AG09309 (cell line): ENCODE measurements around the gene HOXB7.
A peak's percentile ranks its signal among the peaks of the same experiment; 100 is the strongest.

ENCODE experiments used
- DNase-seq: peaks from one replicate; pipeline ENCODE4 v3.0.0-alpha.2; 2010; ENCODE audit warnings: low read depth
- H3K4me3 ChIP-seq: 2 replicates; pipeline ENCODE4 v1.5.1; 2011; ENCODE audit warnings: mild to moderate bottlenecking, low read depth, low read length, moderate library complexity; ENCODE audit not compliant: control insufficient read depth
- TF ChIP-seq, protein P1 (sequence below): IDR thresholded peaks from 2 replicates; pipeline ENCODE4 v1.5.1; 2011; ENCODE audit warnings: mild to moderate bottlenecking, low read depth, low read length, inconsistent platforms; ENCODE audit not compliant: insufficient read depth, control insufficient read depth; ENCODE audit errors: missing control alignments

The HOXB7 gene

DNA sequence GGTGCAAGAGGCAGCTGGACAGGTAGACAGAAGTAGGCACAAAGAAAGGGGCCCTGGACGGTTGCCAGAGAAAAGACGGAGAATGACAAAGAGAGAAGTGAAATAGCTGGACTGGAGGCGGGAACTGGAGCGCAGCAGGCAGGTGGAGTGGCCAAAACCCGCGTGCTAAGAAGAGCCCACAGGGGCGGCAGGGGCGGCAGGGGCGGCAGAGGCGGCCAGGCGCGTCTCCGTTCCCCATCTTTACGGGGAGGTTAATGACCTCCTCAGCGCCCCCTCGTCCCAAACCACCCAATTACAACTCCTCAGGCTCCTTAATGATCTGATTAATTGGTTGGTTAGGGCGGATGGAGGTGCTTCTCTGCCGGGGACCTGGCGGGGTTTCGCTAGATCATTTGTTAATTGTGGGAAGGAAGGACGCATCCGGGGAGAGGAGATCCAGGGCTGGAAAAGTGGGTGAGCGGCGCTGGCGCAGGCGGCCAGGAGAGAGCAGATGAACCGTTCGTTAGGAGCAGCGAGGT lies 30.8 kb upstream of the HOXB7 start:
- DNase-seq: no peak
- H3K4me3 ChIP-seq: no peak overlapping the region

DNA sequence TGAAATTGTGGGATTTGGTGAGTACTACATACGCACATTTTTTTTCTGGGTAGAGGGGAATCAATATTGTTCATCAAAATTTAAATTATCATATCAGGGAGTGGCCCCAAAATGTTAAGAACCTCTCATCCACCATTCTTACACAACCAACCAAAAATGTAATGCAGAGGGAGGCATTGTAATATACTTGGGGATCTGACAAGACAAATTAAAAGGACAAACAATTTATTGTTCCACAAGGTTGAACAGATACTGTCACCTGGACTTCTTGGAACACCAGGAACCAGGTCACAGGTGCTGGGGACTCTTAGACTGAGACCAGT lies 30.0 kb upstream of the HOXB7 start:
- DNase-seq: no peak
- no peak overlapping the region for H3K4me3 ChIP-seq
- TF ChIP-seq, protein P1, sequence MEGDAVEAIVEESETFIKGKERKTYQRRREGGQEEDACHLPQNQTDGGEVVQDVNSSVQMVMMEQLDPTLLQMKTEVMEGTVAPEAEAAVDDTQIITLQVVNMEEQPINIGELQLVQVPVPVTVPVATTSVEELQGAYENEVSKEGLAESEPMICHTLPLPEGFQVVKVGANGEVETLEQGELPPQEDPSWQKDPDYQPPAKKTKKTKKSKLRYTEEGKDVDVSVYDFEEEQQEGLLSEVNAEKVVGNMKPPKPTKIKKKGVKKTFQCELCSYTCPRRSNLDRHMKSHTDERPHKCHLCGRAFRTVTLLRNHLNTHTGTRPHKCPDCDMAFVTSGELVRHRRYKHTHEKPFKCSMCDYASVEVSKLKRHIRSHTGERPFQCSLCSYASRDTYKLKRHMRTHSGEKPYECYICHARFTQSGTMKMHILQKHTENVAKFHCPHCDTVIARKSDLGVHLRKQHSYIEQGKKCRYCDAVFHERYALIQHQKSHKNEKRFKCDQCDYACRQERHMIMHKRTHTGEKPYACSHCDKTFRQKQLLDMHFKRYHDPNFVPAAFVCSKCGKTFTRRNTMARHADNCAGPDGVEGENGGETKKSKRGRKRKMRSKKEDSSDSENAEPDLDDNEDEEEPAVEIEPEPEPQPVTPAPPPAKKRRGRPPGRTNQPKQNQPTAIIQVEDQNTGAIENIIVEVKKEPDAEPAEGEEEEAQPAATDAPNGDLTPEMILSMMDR: no peak

More for the DNA sequence above, 30.8 kb upstream of the HOXB7 start:
- TF ChIP-seq, protein P1: no peak

DNA sequence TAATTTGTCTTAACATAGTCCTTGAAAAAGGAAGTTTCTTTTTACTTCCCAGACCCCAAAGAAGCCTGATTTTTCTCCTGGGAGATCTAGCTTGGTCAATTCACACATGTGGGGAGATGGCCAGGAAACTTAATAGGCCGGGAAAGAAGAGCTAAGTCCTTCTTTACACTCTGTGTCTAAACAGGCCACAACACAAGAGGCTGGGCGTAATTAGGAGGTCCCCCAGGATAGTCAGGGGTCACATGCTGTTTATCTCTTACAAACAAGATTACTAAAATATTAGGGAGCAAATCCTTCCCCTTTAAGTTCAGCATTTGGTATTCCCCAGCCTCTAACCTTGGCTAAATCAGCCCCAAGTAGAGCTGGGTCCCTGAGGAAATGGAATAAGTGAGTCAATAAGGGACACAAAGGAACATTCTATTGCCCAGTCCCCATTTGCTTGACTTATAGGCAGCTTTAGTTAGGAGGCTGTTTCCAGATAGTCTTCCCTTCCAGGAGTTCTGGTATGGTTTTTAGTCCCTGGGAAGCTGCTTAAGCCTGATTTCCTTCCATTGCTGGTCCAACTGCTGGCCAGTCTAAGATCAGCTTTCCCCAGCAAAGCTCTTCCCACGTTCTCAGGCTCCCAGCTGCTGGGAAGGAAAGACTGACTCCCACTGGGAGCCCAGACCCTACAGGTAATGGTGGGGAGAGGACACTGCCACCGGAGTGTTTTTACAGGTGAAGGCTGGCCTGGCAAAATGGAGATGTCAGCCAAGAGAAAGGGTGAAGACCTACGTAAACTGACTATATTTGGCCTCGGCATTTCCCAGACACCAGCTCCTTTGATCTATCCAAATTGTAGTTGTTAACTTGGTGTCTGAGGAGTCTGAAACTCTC lies 29.4 kb upstream of the HOXB7 start:
- no peak for DNase-seq
- H3K4me3 ChIP-seq: no peak overlapping the region
- TF ChIP-seq, protein P1: no peak

DNA sequence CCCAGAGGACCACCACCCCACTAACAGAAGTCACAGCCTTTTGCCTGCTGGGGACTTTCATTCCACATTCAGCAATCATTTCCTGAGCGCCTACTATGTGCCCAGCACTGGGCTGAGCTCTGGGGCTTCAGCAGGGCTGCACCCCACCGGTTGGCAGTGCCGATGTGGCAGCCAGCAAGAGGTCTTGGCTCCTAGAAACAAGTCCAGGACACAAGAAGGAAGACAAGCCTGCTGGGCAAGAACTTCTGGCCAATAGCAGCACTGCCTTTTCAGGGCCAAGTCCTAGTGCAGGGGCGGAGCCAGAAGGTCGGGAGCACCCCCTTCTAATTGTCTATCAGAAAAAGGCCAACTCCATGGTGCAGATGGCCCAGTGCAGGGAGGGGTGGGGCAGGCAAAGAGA lies 28.3 kb upstream of the HOXB7 start:
- no peak overlapping the region for H3K4me3 ChIP-seq
- TF ChIP-seq, protein P1: no peak
- DNase-seq: no peak

DNA sequence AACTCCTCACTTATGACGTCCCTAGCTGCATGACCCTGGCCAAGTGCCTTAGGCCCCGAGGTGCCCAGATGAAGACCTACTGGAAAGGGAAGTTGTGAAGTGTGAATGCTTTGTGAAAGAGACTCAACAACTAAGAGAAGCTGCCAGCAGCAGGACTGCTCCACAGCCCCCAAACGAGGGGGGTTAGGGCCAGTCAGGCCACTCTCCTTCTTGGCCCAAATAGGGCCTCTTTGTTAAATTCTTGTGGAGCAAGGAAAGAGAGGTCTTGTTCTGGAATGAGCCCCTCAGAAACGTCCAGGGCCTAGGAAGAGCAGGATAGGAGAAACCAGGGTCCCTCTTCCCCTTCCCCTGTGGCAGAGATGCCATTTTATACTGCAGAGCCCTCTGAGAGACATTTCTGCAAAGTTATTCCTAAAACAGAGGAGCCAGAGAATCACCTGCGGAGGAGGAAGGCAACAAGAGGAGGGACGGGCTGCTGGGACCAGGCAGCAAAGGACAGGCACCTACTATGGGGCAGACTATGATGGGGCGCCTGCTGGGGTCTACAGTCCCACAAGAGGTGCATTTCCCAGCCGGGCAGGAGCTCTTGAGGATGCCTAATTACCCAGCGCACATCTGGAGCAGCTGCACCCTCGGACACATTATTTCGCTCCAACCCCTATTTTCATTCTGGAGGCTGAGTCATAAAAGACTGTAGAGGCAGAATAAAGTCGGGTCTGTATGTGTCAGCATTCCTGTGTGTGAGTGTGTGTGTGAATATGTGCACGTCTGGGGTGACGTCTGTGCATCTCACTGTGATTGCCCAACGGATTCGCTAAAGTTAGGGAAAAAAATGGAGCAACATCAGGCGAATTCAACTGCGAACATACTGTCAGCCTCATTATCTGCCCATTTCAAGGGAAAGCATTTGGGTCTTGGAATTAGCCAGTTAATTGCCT lies 26.8 kb upstream of the HOXB7 start:
- peak; percentile 52 for DNase-seq
- H3K4me3 ChIP-seq: no peak overlapping the region
- TF ChIP-seq, protein P1: no peak

DNA sequence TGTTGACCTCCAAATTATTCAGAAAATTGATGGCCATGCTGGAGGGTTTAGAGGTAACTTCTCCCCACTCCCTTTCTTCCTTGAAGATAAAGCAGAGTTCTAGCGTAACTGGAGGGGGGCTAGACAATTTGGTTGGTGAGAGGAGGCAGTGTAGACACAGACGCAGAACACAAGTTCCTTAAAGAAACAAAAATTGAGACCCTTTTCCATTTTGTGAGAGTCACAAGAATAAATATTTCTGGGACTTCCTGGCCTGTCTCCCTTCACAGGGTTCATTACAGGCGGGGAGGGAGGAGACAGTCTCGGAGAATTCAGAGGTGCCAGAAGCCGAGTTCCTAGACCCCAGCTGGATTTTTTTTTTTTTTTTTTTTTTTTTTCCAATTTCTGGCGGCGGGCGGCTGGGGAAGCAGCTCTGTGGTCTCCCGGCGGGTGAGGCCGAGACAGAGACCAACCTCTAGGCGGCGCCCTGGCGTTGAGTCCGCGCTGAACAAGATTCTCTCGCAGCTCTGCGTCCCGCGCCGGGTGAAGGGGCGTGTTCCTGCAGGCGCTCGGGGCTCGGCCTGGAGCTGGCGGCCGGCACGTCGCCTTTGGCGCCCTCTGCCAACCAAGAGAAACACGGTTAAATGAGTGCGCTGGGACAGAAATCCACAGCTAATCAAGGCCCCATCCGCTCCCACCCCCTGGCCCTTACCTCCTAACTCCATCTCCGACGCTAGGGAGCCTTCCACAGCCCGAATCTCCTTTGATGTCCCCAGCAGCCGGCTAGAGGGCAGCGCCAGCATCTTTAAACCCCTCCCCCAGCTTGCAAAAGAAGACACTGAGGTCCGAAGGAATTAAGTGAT lies 25.6 kb upstream of the HOXB7 start:
- TF ChIP-seq, protein P1: peak; percentile 51
- no peak for DNase-seq
- no peak overlapping the region for H3K4me3 ChIP-seq
